Trophoblast cell (in vitro differentiated cells and primary cell): ENCODE results near the gene LRP2.
"Not testable (repeated sequence)": the region's sequence is repeated elsewhere in the genome, so short reads cannot be mapped to it uniquely, and the experiment has no call there.

ENCODE experiments used
- DNase-seq, 2 donors: peaks; one replicate each; pipeline ENCODE4 v3.0.0-alpha.2; 2016
- H2AFZ ChIP-seq: 2 replicates; pipeline ENCODE4 v1.6.1; 2013; ENCODE audit warnings: low read length, moderate library complexity, mild to moderate bottlenecking; ENCODE audit not compliant: insufficient read depth, poor library complexity
- H2AK5ac ChIP-seq: 2 replicates; pipeline ENCODE4 v1.6.1; 2013; ENCODE audit warnings: mild to moderate bottlenecking, low read length
- H2BK120ac ChIP-seq: 2 replicates; pipeline ENCODE4 v1.6.1; 2013; ENCODE audit warnings: low read length, mild to moderate bottlenecking, moderate library complexity; ENCODE audit not compliant: insufficient read depth, poor library complexity
- H2BK12ac ChIP-seq: 2 replicates; pipeline ENCODE4 v1.6.1; 2013; ENCODE audit warnings: mild to moderate bottlenecking, low read length, moderate library complexity
- H2BK5ac ChIP-seq: 2 replicates; pipeline ENCODE4 v1.6.1; 2013; ENCODE audit warnings: low read length, low read depth, moderate library complexity, mild to moderate bottlenecking; ENCODE audit not compliant: poor library complexity
- H3K14ac ChIP-seq: 2 replicates; pipeline ENCODE4 v1.6.1; 2013; ENCODE audit warnings: mild to moderate bottlenecking, low read length
- H3K18ac ChIP-seq: 2 replicates; pipeline ENCODE4 v1.6.1; 2013; ENCODE audit warnings: mild to moderate bottlenecking, low read length
- H3K23ac ChIP-seq: 2 replicates; pipeline ENCODE4 v1.6.1; 2013; ENCODE audit warnings: low read length
- H3K27ac ChIP-seq: 2 replicates; pipeline ENCODE4 v1.5.1; 2013; ENCODE audit warnings: low read depth, mild to moderate bottlenecking, inconsistent platforms, low read length, moderate library complexity
- H3K27me3 ChIP-seq: 2 replicates; pipeline ENCODE4 v1.6.1; 2013; ENCODE audit warnings: inconsistent platforms, mild to moderate bottlenecking, low read length, moderate library complexity; ENCODE audit not compliant: insufficient read depth
- H3K36me3 ChIP-seq, 2 experiments: 1 replicate in 1 of 2; 2 replicates in 1 of 2; pipeline ENCODE4 v1.6.1; 2013; ENCODE audit warnings: low read length in 2 of 2, mild to moderate bottlenecking in 2 of 2, moderate library complexity in 1 of 2; ENCODE audit not compliant: insufficient read depth in 2 of 2, control insufficient read depth in 1 of 2
- H3K4ac ChIP-seq: 2 replicates; pipeline ENCODE4 v1.6.1; 2013; ENCODE audit warnings: low read depth, mild to moderate bottlenecking, low read length, moderate library complexity
- H3K4me1 ChIP-seq, 2 experiments: 1 replicate in 1 of 2; 2 replicates in 1 of 2; pipeline ENCODE4 v1.6.1; 2013; ENCODE audit warnings: low read length in 2 of 2, mild to moderate bottlenecking in 2 of 2, moderate library complexity in 1 of 2; ENCODE audit not compliant: insufficient read depth in 2 of 2, control insufficient read depth in 1 of 2
- H3K4me2 ChIP-seq: 2 replicates; pipeline ENCODE4 v1.6.1; 2013; ENCODE audit warnings: inconsistent platforms, mild to moderate bottlenecking, low read length, moderate library complexity
- H3K4me3 ChIP-seq: 2 replicates; pipeline ENCODE4 v1.5.1; 2013; ENCODE audit warnings: mild to moderate bottlenecking, low read depth, low read length, inconsistent platforms
- H3K79me1 ChIP-seq: one replicate; pipeline ENCODE4 v1.6.1; 2013; ENCODE audit warnings: low read length
- H3K79me2 ChIP-seq: 2 replicates; pipeline ENCODE4 v1.6.1; 2013; ENCODE audit warnings: low read length, mild to moderate bottlenecking; ENCODE audit not compliant: control insufficient read depth, insufficient read depth, poor library complexity
- H3K9ac ChIP-seq: 2 replicates; pipeline ENCODE4 v1.6.1; 2013; ENCODE audit warnings: mild to moderate bottlenecking, low read length
- H3K9me3 ChIP-seq: 2 replicates; pipeline ENCODE4 v1.6.1; 2013; ENCODE audit warnings: low read depth, mild to moderate bottlenecking, control low read depth, inconsistent platforms, low read length; ENCODE audit not compliant: insufficient read depth
- H4K12ac ChIP-seq: 2 replicates; pipeline ENCODE4 v1.6.1; 2013; ENCODE audit warnings: low read depth, mild to moderate bottlenecking, low read length, moderate library complexity
- H4K8ac ChIP-seq: 2 replicates; pipeline ENCODE4 v1.6.1; 2013; ENCODE audit warnings: low read depth, mild to moderate bottlenecking, low read length, moderate library complexity
- H4K91ac ChIP-seq: one replicate; pipeline ENCODE4 v1.6.1; 2013; ENCODE audit warnings: low read depth, mild to moderate bottlenecking, low read length, moderate library complexity
- WGBS: extraction: QIAGEN DNeasy Blood & Tissue Kit; methylation state at CpG from one replicate; pipeline ENCODE4 v1.1.7; 2013; ENCODE audit warnings: missing lambda C conversion rate; ENCODE audit not compliant: insufficient read length, insufficient coverage; ENCODE audit errors: extremely low coverage; 5-methylcytosine and 5-hydroxymethylcytosine counted together

Gene LRP2

DNA sequence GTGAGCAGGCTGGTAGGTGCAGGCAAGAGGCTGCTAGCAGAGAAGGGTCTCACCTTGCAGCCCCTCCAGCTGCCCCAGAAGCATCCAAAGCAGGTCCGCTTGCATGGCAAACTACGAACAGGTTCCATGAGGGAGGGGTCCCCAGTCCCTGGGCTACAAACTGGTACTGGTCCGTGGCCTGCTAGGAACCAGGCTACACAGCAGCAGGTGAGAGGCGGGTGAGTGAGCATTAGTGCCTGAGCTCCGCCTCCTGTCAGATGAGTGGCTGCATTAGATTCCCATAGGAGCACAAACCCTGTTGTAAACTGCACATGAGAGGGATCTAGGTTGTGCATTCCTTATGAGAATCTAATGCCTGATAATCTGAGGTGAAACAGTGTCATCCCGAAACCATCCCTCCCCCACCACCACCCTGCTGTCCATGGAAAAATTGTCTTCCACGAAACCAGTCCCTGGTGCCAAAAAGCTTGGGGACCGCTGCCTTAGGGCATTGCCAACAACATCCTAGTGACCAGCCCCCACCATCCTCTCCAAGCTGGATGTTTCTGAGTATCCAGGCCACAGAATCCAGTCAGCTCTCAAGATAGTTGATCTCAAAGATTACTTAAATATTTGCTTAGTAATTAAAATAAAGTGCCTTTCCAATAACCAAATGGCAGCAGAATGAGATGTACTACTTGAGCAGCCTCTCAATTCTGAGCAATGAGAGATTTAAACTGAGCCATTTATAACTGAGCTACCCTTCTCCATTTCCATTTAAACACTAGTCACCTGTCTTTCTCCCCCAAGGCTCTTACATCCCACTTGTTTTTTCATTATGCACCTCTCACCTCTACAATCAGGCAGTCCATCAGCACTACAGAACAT, 32.4 kb downstream of the LRP2 start:
- H3K4me3 ChIP-seq, result no peak overlapping the region
- H3K79me2 ChIP-seq, result no peaks in the 10 kb centered on the region
- H4K8ac ChIP-seq, result no peak overlapping the region
- no peak overlapping the region for H2BK12ac ChIP-seq
- H3K9ac ChIP-seq, result no peak overlapping the region
- no peak overlapping the region for H2BK5ac ChIP-seq
- DNase-seq, result no peak
- no peak overlapping the region for H3K23ac ChIP-seq
- H3K9me3 ChIP-seq, result no peaks in the 10 kb centered on the region
- H3K79me1 ChIP-seq, result no peaks in the 10 kb centered on the region
- H3K4ac ChIP-seq, result no peak overlapping the region
- H4K91ac ChIP-seq, result no peak overlapping the region
- no peak overlapping the region for H2AFZ ChIP-seq
- H3K4me2 ChIP-seq, result no peak overlapping the region
- WGBS, result no CpG with 5 or more reads among the region's 8 CpGs
- no peak overlapping the region for H3K27ac ChIP-seq
- H3K27me3 ChIP-seq, result no peaks in the 10 kb centered on the region
- no peak overlapping the region for H2BK120ac ChIP-seq
- H3K18ac ChIP-seq, result no peak overlapping the region
- H3K36me3 ChIP-seq, result no peaks in the 10 kb centered on the region
- H3K14ac ChIP-seq, result no peak overlapping the region
- H3K4me1 ChIP-seq, result no peaks in the 10 kb centered on the region
- no peak overlapping the region for H4K12ac ChIP-seq
- no peak overlapping the region for H2AK5ac ChIP-seq

GRCh38 chr2:169328785-169329184, 33.5 kb downstream of the LRP2 start:
- Histone ChIP-seq H3K79me2 (no peaks in the 10 kb centered on the region), H2BK12ac (no peak overlapping the region), H3K9me3 (no peaks in the 10 kb centered on the region), H4K8ac (no peak overlapping the region), H4K91ac (no peak overlapping the region), H3K4me1 (no peaks in the 10 kb centered on the region), H3K9ac (no peak overlapping the region), H2AFZ (no peak overlapping the region), H4K12ac (no peak overlapping the region), H3K4me2 (no peak overlapping the region), H3K18ac (no peak overlapping the region), H2BK5ac (no peak overlapping the region), H3K14ac (no peak overlapping the region), H2AK5ac (no peak overlapping the region), H3K27me3 (no peaks in the 10 kb centered on the region), H3K79me1 (no peaks in the 10 kb centered on the region), H2BK120ac (no peak overlapping the region), H3K4me3 (no peak overlapping the region), H3K27ac (no peak overlapping the region), H3K23ac (no peak overlapping the region), H3K4ac (no peak overlapping the region), H3K36me3 (no peaks in the 10 kb centered on the region)
- WGBS, result no CpG with 5 or more reads among the region's 3 CpGs
- DNase-seq, result no peak

DNA sequence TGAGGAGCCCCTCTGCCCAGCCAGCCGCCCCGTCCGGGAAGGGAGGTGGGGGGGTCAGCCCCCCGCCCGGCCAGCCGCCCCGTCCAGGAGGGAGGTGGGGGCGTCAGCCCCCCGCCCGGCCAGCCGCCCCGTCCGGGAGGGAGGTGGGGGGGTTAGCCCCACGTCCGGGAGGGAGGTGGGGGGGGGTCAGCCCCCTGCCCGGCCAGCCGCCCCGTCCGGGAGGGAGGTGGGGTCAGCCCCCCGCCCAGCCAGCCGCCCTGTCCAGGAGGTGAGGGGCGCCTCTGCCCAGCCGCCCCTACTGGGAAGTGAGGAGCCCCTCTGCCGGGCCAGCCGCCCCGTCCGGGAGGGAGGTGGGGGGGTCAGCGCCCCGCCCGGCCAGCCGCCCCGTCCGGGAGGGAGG, 34.5 kb downstream of the LRP2 start:
- H2BK5ac ChIP-seq, result not testable (repeated sequence)

DNA sequence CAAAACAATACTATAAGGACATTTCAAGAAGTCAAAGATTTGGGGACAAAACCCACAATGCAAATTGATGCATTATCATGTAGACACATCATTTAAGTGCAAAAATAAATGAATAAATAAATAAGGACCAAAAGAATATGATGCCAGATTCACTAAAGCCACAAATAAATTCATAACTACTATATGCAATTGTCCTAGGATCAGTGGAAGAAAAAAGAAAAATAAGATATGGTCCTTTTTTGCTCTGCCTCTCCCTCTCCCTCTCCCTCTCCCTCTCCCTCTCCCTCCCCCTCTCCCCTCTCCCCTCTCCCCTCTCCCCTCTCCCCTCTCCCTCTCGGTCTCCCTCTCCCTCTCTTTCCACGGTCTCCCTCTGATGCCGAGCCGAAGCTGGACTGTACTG, 36.4 kb downstream of the LRP2 start:
- H3K79me1 ChIP-seq, H3K4me3 ChIP-seq, H3K4me2 ChIP-seq, H3K79me2 ChIP-seq, H3K14ac ChIP-seq, H2BK12ac ChIP-seq, H4K12ac ChIP-seq, H2BK120ac ChIP-seq, H3K27ac ChIP-seq, H3K4ac ChIP-seq, H3K4me1 ChIP-seq, H2AK5ac ChIP-seq, H4K91ac ChIP-seq, H3K18ac ChIP-seq, H3K27me3 ChIP-seq, DNase-seq, H3K9ac ChIP-seq, H3K23ac ChIP-seq, H3K36me3 ChIP-seq, H2AFZ ChIP-seq, H4K8ac ChIP-seq, H3K9me3 ChIP-seq, H2BK5ac ChIP-seq: not testable (repeated sequence)
- WGBS, result no CpG with 5 or more reads among the region's 4 CpGs

More for the DNA sequence above, 34.5 kb downstream of the LRP2 start:
- not testable (repeated sequence) for H3K4me2 ChIP-seq, H2BK120ac ChIP-seq, H3K18ac ChIP-seq, H3K9ac ChIP-seq, H3K79me2 ChIP-seq, H3K79me1 ChIP-seq, H3K9me3 ChIP-seq, H2AFZ ChIP-seq, H3K36me3 ChIP-seq, H3K14ac ChIP-seq, H4K12ac ChIP-seq, H3K4ac ChIP-seq, H4K8ac ChIP-seq, DNase-seq, H4K91ac ChIP-seq, H2BK12ac ChIP-seq, H3K4me3 ChIP-seq, H3K27ac ChIP-seq, H3K23ac ChIP-seq, H2AK5ac ChIP-seq, H3K27me3 ChIP-seq, H3K4me1 ChIP-seq
- WGBS, result no CpG with 5 or more reads among the region's 33 CpGs
